GM19468 (cell line): ENCODE data around the gene PRR7.

Source experiments
- ATAC-seq: cut with Tn5 transposase; IDR thresholded peaks from one replicate; pipeline ENCODE4 v1.9.1; 2021; ENCODE audit warnings: mild to moderate bottlenecking, moderate library complexity, moderate number of reproducible peaks; ENCODE audit not compliant: unreplicated experiment; ENCODE audit errors: extremely low read depth

The PRR7 gene

DNA sequence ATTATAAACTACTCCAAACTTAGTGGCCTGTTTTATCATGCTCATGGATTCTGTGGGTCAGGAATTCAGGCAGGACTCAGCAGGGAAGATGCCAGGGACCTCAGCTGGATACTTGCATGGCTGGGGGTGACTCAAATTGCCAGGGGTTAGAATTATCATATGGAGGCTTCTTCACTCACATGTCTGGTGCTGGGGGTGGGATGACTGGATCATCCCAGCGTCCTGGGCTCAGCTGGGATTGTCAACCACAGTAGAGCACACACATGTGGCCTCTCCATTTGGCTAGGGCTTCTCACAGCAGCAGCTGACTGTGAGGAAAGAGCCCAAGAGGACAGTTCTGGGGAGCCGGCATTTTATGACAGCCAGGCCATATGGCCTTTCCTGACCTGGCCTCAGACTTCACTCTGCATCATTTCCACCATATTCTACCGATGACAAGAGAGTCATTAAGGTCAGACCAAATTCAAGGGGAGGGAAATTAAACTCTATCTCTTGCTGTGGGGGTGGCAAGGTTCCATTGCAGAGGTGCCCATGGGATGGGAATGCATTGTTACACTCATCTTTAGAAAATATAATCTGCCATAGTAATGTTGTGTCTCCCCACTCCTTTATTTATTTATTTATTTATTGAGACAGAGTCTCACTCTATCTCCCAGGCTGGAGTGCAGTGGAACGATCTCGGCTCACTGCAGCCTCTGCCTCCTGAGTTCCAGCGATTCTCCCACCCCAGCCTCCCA lies 25.4 kb upstream of the PRR7 start:
- no peak for ATAC-seq

DNA sequence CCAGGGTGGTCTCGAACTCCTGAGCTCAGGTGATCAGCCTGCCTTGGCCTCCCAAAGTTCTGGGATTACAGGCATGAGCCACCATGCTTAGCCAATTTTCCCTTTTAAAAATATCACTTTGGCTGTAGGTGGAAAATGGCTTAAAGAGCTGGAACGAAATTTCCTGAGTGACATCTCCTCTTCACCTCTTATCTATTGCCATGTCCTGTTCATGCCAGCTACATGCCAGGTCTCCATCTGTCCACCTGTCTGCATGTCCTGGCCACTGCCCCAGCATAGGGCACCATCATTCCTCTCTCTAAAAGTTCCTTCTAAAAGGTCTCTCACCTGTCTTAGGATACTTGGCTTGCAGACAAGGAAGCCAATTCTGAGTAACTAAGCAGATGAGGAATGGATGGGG lies 22.9 kb upstream of the PRR7 start:
- no peak for ATAC-seq

DNA sequence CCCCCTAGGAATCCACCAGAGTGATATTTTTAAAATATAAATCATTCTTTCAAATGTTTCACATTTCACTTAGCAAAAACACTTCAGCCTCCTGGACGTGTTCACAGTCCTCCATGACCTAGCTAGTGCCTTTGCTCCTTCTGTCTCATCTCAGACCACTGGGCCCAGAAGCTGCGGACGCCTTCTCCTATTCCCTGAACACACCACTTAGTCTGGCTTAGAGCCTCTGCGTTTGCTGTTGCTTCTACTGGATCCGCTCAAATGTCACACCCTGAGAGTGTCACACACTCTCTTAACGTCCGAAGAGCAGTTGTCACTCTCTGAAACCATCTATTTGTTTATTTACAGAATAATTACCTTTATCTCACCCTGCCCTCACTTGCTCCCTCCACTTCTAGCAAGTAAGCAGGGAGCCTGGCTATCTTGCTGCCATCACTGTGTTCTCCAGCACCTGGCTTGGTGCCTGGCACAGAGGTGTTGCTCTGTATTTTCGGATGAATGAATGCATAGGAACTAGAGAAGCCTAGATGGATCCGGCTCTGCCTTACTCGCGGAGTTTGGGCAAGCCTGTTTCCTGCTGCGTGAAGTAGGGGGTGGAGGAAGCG lies 21.3 kb upstream of the PRR7 start:
- ATAC-seq = no peak

DNA sequence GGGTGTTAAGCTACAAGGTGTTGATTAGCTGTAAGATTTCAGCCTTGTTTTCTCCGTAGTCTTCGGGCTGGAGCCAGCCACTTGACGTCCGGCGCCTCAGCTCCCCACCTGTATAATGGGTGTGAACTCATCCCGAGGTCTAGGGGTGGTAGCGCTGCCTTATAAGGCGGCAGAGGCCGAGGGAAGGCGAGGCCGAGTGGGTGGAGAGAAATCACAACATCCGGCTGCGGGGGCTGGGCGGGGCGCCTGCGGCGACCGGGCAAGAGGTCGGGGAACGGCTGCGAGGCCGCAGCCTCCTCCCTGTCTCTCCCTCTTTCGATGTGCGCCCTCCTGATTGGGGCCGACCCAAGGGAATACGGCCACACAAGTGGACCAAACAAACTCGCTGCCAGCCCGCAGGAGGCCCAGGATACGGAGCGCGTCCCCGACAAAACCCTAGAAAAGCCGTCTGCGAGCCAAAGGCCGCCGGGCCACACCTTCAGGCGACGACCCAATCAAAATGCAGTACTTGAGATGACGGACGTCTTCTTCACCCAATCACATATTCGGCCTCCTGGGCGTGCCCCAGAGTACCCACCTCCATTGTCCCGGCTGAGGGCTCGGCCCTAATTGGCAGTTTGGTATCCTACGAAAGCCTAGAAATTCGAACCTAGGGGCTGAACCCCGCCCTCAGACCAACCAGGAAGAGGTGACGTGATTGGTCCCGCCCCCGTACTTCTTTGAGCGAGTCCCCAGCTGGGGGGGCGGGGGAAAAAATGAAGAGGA lies 20.6 kb upstream of the PRR7 start:
- peak; percentile 57 for ATAC-seq

DNA sequence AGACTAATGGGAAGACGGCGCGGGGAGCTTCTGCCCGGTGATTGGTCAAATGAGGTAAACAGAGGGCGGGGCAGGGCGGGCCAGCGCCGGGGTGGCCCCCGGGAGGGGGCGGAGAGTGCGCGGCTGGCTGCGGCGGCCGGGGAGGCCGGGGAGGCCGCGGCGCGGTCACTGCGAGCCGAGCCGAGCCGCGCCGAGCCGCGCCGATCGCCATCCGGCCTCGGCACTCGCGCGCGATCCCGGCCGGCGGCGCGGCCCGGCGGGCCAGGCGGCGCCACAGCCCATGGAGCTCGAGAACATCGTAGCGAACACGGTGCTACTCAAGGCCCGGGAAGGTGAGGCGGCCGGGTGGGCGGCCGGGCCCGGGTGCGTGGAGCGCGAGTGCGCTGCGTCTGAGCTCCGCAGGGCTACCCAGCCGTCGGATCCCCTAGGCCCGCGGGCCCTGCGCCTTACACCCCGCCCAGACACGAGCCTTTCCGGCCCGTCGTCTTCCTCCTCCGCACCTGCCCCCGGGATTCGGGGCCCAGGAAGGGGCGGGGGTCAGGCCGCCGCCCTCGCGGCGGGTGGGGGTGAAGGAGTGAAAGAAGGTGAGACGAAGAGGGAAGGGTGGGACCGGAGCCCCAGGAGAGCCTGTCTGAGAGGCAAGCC lies 19.9 kb upstream of the PRR7 start, which contains the start of gene GRK6:
Gene GRK6, plus strand, starts transcription at position 111 of the 645 bp plus-strand sequence. Its CDS starts 170 bp downstream, at position 281.
- peak; percentile 2 for ATAC-seq

DNA sequence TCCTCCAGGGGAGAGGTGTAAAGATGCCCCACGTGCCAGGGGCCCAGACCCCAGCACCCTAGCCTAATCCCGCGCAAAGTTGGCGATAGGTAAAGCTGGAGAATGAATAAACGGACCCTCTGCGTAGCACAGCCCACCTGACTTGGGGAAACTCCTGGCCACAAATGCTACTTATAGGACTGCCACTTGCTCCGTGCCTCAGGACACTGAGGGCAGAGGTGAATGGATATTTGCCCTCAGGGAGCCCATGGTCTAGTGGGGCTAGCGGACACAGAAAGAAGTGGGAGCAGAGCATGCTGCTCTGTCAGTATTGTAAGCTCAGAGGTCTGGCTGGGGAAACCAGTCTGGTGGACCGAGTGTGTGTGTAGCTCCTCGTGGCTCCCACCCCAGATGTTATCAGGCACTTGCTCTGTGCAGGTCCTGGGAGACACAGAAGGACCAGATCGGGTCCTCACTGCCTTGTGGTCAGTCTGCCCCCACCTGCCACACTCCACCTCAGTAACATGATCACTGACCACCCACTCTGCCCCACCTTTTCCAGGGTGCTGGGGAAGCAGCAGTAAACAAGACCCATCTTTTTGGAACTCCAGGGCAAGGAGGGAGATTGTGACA lies 19.3 kb upstream of the PRR7 start:
- no peak for ATAC-seq

DNA sequence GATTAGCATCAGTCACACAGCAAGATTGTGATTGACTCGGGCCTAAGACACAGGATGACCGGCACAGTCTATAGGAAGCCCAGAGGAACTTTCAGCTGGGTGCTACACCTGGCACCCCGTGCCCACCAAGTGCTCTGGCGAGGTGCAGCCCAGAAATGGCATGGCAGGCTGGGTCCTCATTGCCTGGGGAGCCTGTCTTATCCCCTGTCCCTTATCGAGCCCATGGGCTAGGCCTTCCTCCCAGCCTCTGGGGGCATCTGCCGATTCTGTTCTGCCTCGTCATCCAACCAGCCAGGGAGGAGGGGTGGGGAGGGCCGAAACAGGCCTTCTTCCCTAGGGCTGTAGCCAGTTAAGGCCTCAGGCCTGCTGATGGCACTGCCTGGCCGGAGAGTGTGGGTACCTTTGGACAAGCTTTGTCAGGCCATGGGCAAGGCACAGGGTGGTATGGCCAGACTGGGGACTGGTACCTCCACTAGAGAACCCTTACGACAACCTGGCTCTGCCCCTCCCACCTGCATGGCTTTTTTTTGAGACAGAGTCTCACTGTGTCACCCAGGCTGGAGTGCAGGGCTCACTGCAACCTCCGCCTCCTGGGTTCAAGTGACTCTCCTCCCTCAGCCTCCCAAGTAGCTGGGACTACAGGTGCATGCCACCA lies 18.6 kb upstream of the PRR7 start:
- no peak for ATAC-seq

DNA sequence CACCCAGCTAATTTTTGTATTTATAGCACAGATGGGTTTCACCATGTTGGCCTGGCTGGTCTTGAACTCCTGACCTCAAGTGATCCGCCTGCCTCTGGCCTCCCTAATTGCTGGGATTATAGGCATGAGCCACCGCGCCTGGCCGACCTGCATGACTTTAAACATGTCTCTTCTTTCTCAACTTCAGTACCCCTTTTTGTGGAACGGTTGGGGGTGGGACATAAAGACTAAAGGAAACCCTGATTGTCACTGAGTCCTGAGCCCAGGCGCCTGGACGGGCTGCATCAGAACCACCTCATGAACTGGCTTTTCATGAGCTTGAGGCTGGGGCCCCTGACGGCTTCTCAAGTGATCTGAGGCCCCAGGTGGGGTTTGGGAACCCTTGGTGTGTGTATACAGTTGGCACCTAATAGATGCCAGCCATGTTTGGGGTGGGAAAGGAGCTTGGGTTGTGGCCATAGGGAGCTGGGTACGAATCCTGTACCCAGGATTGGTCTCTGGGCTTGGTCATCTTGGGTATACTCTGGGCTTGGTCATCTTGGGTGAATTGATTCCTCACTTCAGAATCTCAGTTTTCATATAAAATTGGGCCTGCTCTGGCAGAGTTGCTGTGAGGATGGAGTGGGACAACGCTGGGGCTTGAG lies 17.9 kb upstream of the PRR7 start:
- no peak for ATAC-seq

DNA sequence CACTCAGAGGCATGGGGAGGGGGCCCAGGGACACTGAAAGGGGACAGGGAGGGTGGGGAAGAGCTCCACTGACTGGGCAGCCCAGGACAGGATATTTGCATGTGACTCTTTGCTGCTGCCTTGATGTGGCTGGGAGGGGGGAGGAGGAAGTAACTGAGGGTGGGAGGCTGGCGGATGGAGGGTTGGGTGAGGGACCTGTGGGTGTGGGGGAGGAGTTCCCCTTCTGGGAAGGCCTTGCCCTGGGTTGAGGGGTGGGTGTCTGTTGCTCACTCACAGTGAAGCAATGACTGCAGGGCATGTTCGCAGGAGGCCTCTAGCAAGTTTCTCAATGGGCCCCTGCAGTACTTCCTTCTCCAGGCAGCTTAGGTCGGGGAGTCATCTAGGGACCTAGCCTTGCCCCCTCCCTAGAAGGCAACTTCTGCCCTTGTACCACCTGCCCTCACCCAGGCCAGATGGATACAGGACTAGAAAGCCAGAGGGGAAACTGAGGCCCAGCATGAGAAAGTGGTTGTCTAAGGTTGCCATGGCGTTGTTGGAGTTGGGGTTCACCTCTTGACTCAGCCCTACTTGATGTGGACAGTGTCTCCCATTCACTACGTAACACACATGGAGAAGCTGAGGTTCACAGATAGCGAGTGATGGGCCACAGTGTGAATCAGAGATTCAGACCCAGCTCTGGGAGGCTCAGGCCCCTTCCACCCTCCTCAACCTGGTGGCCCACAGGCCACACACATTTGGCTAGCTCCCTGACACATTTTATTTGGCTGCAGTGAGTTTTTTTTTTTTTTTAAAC lies 17.2 kb upstream of the PRR7 start:
- ATAC-seq = no peak

DNA sequence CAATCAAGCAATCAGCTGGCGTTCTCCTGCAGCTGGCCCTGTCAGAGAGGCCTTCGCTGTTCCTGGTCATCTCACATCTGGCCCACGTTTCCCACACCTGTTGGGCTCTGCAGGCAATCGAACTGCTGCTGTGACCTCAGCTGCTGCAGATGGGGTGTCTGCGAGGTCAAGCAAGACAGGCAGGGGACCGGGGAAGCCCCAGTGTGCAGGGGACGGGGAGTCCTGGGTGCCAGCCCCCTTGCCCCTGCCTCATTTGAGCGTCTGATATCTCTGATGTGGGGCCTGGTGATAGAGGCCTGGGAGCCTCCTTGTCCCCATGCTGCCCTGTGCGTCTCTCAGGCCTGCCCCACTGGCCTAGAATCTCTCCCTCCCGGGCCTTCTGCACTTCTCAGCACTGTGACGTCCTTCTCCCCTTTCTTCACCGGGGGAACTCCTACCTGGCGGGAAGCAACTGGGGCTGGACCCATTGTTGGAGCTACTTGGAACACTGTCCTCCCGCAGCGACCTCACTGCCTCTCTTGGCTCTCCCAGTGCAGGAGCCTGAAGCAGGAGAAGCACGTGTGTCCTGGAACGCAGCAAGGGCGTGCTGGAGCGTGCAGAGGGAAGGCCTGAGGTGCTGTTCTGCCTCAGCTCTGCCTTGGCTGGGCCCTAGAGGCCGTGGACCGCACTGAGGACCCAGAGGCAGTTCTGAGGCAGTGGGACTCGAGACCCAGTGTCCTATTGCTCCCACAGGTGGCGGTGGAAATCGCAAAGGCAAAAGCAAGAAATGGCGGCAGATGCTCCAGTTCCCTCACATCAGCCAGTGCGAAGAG lies 16.3 kb upstream of the PRR7 start:
- no peak for ATAC-seq

DNA sequence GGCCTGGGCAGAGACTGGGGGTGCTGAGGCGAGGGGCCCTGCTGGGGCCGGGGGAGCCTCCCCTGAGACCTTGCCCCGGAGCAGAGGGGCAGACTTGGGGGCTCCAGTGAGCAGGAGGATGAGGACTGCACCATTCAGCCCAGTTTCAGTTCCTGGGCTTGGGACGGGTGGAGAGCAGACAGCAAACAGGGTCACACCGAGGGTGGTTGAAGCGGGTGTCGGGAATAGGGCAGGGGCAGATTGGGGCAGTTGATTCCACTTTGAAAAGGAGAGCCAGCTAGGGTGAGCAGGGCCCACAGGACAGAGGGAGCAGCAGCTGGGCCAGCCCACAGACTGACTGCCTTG lies 15.7 kb upstream of the PRR7 start:
- no peak for ATAC-seq

DNA sequence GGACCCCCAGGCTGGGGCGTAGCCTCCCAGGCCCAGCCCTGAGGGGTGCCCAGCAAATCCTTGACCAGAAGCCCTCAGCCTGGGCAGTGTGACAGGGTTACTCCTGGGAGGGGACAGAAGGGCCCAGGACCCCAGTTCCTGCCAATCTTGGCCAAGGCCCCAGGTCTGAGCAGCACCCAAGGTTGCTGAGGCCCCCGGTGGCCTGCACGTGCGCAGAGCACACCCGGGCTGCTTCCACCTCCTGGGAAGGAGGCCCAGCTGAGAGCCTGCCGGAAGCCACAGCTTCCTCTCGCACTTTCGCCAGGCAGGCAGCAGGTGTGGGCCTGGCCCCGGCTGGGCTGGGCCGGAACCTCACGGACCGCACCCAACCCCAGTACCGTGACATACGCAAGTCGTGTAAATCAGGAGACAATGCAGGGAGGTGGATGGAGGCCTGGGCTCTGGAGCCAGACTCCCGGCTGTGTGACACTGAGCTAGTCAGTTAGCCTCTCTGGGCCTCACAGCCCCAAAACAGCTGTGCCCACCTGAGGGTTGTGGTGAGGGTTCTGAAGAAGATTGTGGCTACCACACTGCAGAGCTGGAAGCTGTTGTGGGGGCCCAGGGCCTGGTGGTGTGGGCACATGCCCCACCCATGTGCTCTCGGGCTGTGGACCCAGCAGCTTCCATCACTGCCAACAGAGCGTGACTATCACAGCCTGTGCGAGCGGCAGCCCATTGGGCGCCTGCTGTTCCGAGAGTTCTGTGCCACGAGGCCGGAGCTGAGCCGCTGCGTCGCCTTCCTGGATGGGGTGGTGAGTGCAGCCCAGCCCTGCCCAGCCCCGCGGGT lies 15.1 kb upstream of the PRR7 start:
- peak; percentile 34 for ATAC-seq

DNA sequence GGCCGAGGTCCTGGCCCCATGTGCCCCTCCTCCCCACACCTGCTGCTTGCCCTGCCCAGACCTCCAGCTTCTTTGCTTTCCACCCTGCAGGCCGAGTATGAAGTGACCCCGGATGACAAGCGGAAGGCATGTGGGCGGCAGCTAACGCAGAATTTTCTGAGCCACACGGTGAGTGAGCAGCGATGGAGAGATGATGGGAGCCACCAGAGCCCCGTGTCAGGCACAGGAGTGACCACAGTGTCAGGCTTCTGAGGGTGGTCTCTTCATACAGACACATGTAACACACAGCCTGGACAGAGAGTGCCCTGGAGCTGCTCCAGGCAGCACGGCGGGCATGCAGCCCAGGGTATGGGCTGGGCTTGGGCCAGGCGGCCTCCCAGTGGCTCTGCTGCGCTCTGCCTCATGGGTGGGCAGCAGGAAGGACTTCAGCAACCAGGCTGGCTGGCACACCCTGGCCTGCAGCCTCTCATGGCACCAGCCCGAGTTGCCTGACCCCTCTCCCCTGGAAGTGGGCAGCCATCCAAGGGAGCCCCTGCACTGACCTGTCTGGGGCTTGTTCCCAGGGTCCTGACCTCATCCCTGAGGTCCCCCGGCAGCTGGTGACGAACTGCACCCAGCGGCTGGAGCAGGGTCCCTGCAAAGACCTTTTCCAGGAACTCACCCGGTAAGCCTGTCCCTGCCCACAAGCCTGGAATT lies 14.3 kb upstream of the PRR7 start:
- ATAC-seq = no peak

DNA sequence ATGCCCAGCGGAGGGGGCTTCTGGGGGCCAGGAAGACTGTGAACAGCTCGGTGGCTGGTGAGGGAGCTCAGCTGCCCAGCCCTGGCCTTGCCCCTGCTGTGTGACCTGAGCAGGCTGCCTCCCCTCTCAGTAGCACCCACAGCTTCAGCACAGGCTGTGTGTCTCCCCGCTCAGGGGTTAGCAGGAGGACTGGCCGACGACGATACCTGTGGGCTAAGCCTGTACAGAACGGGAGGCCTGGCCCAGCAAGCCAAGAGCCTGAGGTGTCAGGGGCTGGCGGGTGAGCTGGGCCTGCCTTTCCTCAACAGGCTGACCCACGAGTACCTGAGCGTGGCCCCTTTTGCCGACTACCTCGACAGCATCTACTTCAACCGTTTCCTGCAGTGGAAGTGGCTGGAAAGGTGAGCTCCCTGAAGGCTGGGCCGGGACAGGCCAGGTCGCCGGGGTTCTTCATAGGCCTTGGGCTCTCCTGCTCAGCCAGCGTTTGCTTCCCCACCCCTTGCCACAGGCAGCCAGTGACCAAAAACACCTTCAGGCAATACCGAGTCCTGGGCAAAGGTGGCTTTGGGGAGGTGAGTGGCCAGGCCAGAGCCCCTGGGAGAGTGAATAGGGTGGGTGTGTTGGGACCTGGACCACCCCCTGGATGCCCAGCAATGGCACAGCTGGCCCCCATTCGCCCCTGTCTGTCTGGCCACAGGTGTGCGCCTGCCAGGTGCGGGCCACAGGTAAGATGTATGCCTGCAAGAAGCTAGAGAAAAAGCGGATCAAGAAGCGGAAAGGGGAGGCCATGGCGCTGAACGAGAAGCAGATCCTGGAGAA lies 13.6 kb upstream of the PRR7 start:
- no peak for ATAC-seq

DNA sequence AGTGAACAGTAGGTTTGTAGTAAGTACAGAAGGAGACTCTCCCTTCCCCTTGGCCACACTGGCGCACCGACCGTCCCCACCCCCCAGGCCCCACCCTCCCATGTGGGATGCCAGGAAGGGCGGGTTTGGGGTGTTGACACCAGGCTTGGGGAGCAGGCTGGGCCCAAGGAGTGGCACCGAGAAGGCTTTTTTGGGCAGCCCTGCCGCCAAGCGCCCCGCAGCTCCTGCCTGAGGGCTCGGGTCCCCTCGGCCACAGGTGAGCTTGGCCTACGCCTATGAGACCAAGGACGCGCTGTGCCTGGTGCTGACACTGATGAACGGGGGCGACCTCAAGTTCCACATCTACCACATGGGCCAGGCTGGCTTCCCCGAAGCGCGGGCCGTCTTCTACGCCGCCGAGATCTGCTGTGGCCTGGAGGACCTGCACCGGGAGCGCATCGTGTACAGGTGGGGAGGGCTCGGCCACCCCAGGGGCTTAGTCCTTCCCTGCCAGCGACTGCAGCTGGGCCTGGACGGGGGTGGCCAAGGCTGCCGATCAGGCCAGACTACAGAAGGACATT lies 12.9 kb upstream of the PRR7 start:
- ATAC-seq = no peak
